Left forelimb (tissue), 1 donor: ENCODE measurements around the gene CISTR.

Experiments
- DNase-seq: peaks from one replicate; pipeline ENCODE4 v3.0.0-alpha.2; 2018; ENCODE audit warnings: low spot score

CISTR gene

GRCh38 chr12:53743266-53744129 lies 8.3 kb downstream of the CISTR start:
- DNase-seq: peak; percentile 59

GRCh38 chr12:53740130-53740491 lies 11.7 kb downstream of the CISTR start:
- no peak for DNase-seq

- no peak for DNase-seq
Observed at GRCh38 chr12:53739214-53740129, 12.3 kb downstream of the CISTR start.

GRCh38 chr12:53738406-53739213 lies 13.2 kb downstream of the CISTR start:
- DNase-seq: no peak

GRCh38 chr12:53737951-53738405 lies 13.8 kb downstream of the CISTR start:
- DNase-seq: no peak

- no peak for DNase-seq
Observed at GRCh38 chr12:53737093-53737808, 14.5 kb downstream of the CISTR start.

- DNase-seq: no peak
Observed at GRCh38 chr12:53736592-53736991, 15.2 kb downstream of the CISTR start.

GRCh38 chr12:53735556-53735955 lies 16.2 kb downstream of the CISTR start:
- no peak for DNase-seq

- DNase-seq: no peak
Observed at GRCh38 chr12:53734425-53734824, 17.4 kb downstream of the CISTR start.

- DNase-seq: no peak
Observed at GRCh38 chr12:53733807-53734200, 18.0 kb downstream of the CISTR start.

GRCh38 chr12:53733051-53733806 lies 18.6 kb downstream of the CISTR start:
- DNase-seq: no peak

GRCh38 chr12:53729644-53730043 lies 22.1 kb downstream of the CISTR start:
- DNase-seq: no peak

- DNase-seq: no peak
Observed at GRCh38 chr12:53728206-53728605, 23.6 kb downstream of the CISTR start.

GRCh38 chr12:53727310-53728041 lies 24.3 kb downstream of the CISTR start, which contains the start of gene CALCOCO1:
TSS of gene CALCOCO1 (minus strand) at chr12:53727452. CDS start at chr12:53725242, 2,210 bp downstream.
- peak; percentile 96 for DNase-seq

GRCh38 chr12:53726946-53727309 lies 24.9 kb downstream of the CISTR start:
- no peak for DNase-seq

GRCh38 chr12:53726341-53726740 lies 25.4 kb downstream of the CISTR start:
- no peak for DNase-seq

GRCh38 chr12:53725824-53726223 lies 26.0 kb downstream of the CISTR start:
- DNase-seq: no peak

- no peak for DNase-seq
Observed at GRCh38 chr12:53722450-53723041, 29.2 kb downstream of the CISTR start.

GRCh38 chr12:53720946-53721345 lies 30.8 kb downstream of the CISTR start:
- DNase-seq: no peak
